ENCODE data around the gene TCP11. TPM values are rescaled to one million over a fixed set of nuclear protein-coding genes. Genes with fewer than 3 reads are reported as not detected.

The TCP11 gene
- total and polyA plus RNA-seq, 2 of the 13 experiments (the other 11 are each of a cell fraction or from before 2014, with no cell fraction given) = 0.04 TPM; not detected in 1

DNA sequence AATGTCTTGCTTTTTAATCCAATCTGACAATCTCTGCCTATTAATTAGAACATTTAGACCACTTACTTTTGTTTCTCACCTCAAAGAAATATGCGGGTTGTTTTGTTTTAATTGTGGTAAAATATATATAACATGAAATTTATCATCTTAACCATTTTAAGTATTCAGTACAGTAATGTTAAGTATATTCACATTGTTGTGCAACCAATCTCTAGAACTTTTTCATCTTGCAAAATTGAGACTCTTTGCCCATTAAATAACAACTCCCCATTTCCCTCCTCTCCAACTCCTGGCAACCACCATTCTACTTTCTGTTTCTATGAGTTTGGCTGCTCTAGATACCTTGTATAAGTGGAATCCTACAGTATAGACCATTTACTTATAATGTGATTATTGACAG is 13.8 kb upstream of the TCP11 start:
- FAIRE-seq (no peak), DNase-seq (ENCODE audit: low spot score) (no peak), ATAC-seq (no peak)
- Histone ChIP-seq H3K4me1 (ENCODE audit: insufficient read depth, low read length) (peaks cover 9% of the 10 kb centered on the region), H3K4me3 (replicated peaks in 1 of 3; ENCODE audit: insufficient read depth in 1 of 3, low read depth in 2 of 3, low read length in 3 of 3) (no peak overlapping the region), H3K27ac (ENCODE audit: extremely low read length, insufficient read depth, low read length) (no peak overlapping the region), H3K36me3 (replicated peaks in 1 of 2; ENCODE audit: control insufficient read depth in 1 of 2, insufficient read depth in 2 of 2, low read length in 2 of 2) (no peaks in the 10 kb centered on the region), H3K27me3 (ENCODE audit: control insufficient read depth in 1 of 2, insufficient read depth in 2 of 2, low read length in 2 of 2) (no peaks in the 10 kb centered on the region; a peak in 1 of 5 replicates), H3K9me3 (ENCODE audit: low read length) (no peaks in the 10 kb centered on the region), H3K9ac (ENCODE audit: insufficient read depth, low read depth, low read length) (no peak overlapping the region), H3K4me2 (ENCODE audit: low read depth, low read length) (no peak overlapping the region), H4K20me1 (ENCODE audit: insufficient read depth, low read length) (no peaks in the 10 kb centered on the region), H2AFZ (ENCODE audit: low read length) (no peak overlapping the region), H3K79me2 (ENCODE audit: insufficient read depth, low read length) (no peaks in the 10 kb centered on the region)
- intact Hi-C loops (cut with micrococcal nuclease; ENCODE audit: unreplicated experiment) (no loop called here), in situ Hi-C loops (cut with HindIII; ENCODE audit: extremely low pct_ligation_motif_present, low pct_unique_long_range_greater_than_20kb) (no loop called here)
- BruUV-seq (replicated peaks) = no TSS peak
- 55% methylated on average over 1 of the region's 1 CpG for WGBS (ENCODE audit: low lambda C conversion rate)
- ChIA-PET CTCF (ENCODE audit: low intra/inter-chr PET ratio, low total read pairs) (no interaction called here), POLR2A (no interaction called here)
- 0 out of 2 replicates have a peak, but pooled peaks have one; percentile 22 for TF ChIP-seq CEBPB (IDR thresholded peaks at IDR 0.05; ENCODE audit: borderline replicate concordance, low read depth, low read length)
- no peak for TF ChIP-seq NFIC (IDR thresholded peaks at IDR 0.05; ENCODE audit: low read length)

- Histone ChIP-seq H3K27me3 (ENCODE audit: control insufficient read depth in 1 of 2, insufficient read depth in 2 of 2, low read length in 2 of 2) (no peaks in the 10 kb centered on the region), H3K4me3 (replicated peaks in 1 of 3; ENCODE audit: insufficient read depth in 1 of 3, low read depth in 2 of 3, low read length in 3 of 3) (no peak overlapping the region), H4K20me1 (ENCODE audit: insufficient read depth, low read length) (no peaks in the 10 kb centered on the region), H3K4me1 (ENCODE audit: insufficient read depth, low read length) (peaks cover 9% of the 10 kb centered on the region), H3K79me2 (ENCODE audit: insufficient read depth, low read length) (no peaks in the 10 kb centered on the region), H3K9me3 (ENCODE audit: low read length) (no peaks in the 10 kb centered on the region), H3K27ac (ENCODE audit: extremely low read length, insufficient read depth, low read length) (no peak overlapping the region), H3K4me2 (ENCODE audit: low read depth, low read length) (no peak overlapping the region), H3K36me3 (replicated peaks in 1 of 2; ENCODE audit: control insufficient read depth in 1 of 2, insufficient read depth in 2 of 2, low read length in 2 of 2) (no peaks in the 10 kb centered on the region), H3K9ac (ENCODE audit: insufficient read depth, low read depth, low read length) (no peak overlapping the region), H2AFZ (ENCODE audit: low read length) (no peak overlapping the region)
- DNase-seq (ENCODE audit: low spot score) (no peak), FAIRE-seq (no peak), ATAC-seq (no peak)
- in situ Hi-C loops (cut with HindIII; ENCODE audit: extremely low pct_ligation_motif_present, low pct_unique_long_range_greater_than_20kb) = no loop called here
- WGBS (ENCODE audit: low lambda C conversion rate) = 52% methylated on average over 2 of the region's 2 CpGs
- no TSS peak for BruUV-seq (replicated peaks)
- ChIA-PET POLR2A (no interaction called here), CTCF (ENCODE audit: low intra/inter-chr PET ratio, low total read pairs) (no interaction called here)
- intact Hi-C loops (cut with micrococcal nuclease; ENCODE audit: unreplicated experiment) = no loop called here
- TF ChIP-seq ZNF883 (CRISPR knock-in tag; IDR thresholded peaks at IDR 0.05; ENCODE audit: not compliant biosample characterization) (no peak), ZNF30 (CRISPR knock-in tag; IDR thresholded peaks at IDR 0.05) (no peak), KDM2A (CRISPR knock-in tag; IDR thresholded peaks at IDR 0.05; ENCODE audit: borderline replicate concordance, low read depth) (no peak), RBM39 (IDR thresholded peaks at IDR 0.05; ENCODE audit: low read depth, low read length, poor library complexity, severe bottlenecking) (no peak), ZBTB10 (CRISPR knock-in tag; IDR thresholded peaks at IDR 0.05; ENCODE audit: borderline replicate concordance) (no peak), ZNF574 (CRISPR knock-in tag; IDR thresholded peaks at IDR 0.05) (no peak), MXI1 (IDR thresholded peaks at IDR 0.05; ENCODE audit: borderline replicate concordance, low read depth, low read length) (no peak), SALL2 (CRISPR knock-in tag; IDR thresholded peaks at IDR 0.05) (no peak), SNAPC2 (CRISPR knock-in tag; IDR thresholded peaks at IDR 0.05) (no peak)
- TF ChIP-seq, protein P1, sequence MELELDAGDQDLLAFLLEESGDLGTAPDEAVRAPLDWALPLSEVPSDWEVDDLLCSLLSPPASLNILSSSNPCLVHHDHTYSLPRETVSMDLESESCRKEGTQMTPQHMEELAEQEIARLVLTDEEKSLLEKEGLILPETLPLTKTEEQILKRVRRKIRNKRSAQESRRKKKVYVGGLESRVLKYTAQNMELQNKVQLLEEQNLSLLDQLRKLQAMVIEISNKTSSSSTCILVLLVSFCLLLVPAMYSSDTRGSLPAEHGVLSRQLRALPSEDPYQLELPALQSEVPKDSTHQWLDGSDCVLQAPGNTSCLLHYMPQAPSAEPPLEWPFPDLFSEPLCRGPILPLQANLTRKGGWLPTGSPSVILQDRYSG (CRISPR knock-in tag; IDR thresholded peaks at IDR 0.05) = no peak
Observed at GRCh38 chr6:35154262-35154661, 13.1 kb upstream of the TCP11 start.

Data from HepG2 (cell line).